Common myeloid progenitor, CD34-positive (primary cell): ENCODE measurements around the gene NKTR.
"Not testable (repeated sequence)": the region's sequence is repeated elsewhere in the genome, so short reads cannot be mapped to it uniquely, and the experiment has no call there.

Experiments used
- CTCF ChIA-PET: fragments of 350-600 bp; sonication (Branson Sonifier 250); formaldehyde crosslinking; loops from one replicate; lab custom pipeline; 2021; ENCODE audit warnings: antibody characterized with exemption; lab: Charles Lee
- POLR2A ChIA-PET: fragments of 350-600 bp; sonication (Branson Sonifier 250); formaldehyde crosslinking; loops from one replicate; lab custom pipeline; 2021; ENCODE audit warnings: antibody characterized with exemption; lab: Charles Lee
- DNase-seq, 3 donors: peaks; one replicate each; pipeline versions ENCODE4 v3.0.0 to v3.0.0-alpha.2; 2013
- H3K27ac ChIP-seq, 2 experiments: 1 replicate in 1 of 2; 2 replicates in 1 of 2; pipeline ENCODE4 v1.7.0; 2013; ENCODE audit warnings: inconsistent platforms in 2 of 2, low read length in 2 of 2, mild to moderate bottlenecking in 2 of 2, low read depth in 1 of 2, moderate library complexity in 1 of 2; ENCODE audit not compliant: severe bottlenecking in 2 of 2, insufficient read depth in 1 of 2, poor library complexity in 1 of 2
- H3K27me3 ChIP-seq, 5 experiments: replicated peaks in 2 of 5; 1 replicate in 3 of 5; 2 replicates in 2 of 5; pipeline versions ENCODE4 v1.6.1 to v1.7.0; 2013; ENCODE audit warnings: low read length in 4 of 5, mild to moderate bottlenecking in 2 of 5, moderate library complexity in 2 of 5, inconsistent platforms in 1 of 5; ENCODE audit not compliant: insufficient read depth in 5 of 5, control insufficient read depth in 4 of 5
- H3K36me3 ChIP-seq, 4 experiments: 1 replicate in 2 of 4; 2 replicates in 2 of 4; pipeline versions ENCODE4 v1.6.1 to v1.7.0; 2013; ENCODE audit warnings: low read length in 3 of 4, control low read depth in 1 of 4, mild to moderate bottlenecking in 1 of 4; ENCODE audit not compliant: control insufficient read depth in 4 of 4, insufficient read depth in 4 of 4
- H3K4me1 ChIP-seq, 4 experiments: 1 replicate in 3 of 4; 2 replicates in 1 of 4; pipeline versions ENCODE4 v1.6.1 to v1.7.1; 2013; ENCODE audit warnings: low read length in 3 of 4, mild to moderate bottlenecking in 3 of 4, control low read depth in 1 of 4, inconsistent platforms in 1 of 4, moderate library complexity in 1 of 4; ENCODE audit not compliant: control insufficient read depth in 4 of 4, insufficient read depth in 4 of 4; ENCODE audit errors: control extremely low read depth in 1 of 4
- H3K4me3 ChIP-seq, 7 experiments: 1 replicate in 4 of 7; 2 replicates in 3 of 7; pipeline versions ENCODE4 v1.5.1 to v1.7.0; 2013; ENCODE audit warnings: mild to moderate bottlenecking in 7 of 7, low read length in 6 of 7, moderate library complexity in 6 of 7, inconsistent platforms in 2 of 7, low read depth in 2 of 7, control low read depth in 1 of 7; ENCODE audit not compliant: insufficient read depth in 4 of 7, control insufficient read depth in 1 of 7; ENCODE audit errors: extremely low read depth in 1 of 7
- H3K9me3 ChIP-seq, 5 experiments: 1 replicate in 4 of 5; 2 replicates in 1 of 5; pipeline versions ENCODE4 v1.6.1 to v1.7.1; 2013; ENCODE audit warnings: low read length in 4 of 5, mild to moderate bottlenecking in 2 of 5, inconsistent platforms in 1 of 5, low read depth in 1 of 5, moderate library complexity in 1 of 5; ENCODE audit not compliant: control insufficient read depth in 4 of 5, insufficient read depth in 2 of 5; ENCODE audit errors: control extremely low read depth in 1 of 5
- WGBS: methylation state at CpG from one replicate; pipeline ENCODE4 v1.1.5; 2013; ENCODE audit not compliant: insufficient coverage; 5-methylcytosine and 5-hydroxymethylcytosine counted together

The NKTR gene

DNA sequence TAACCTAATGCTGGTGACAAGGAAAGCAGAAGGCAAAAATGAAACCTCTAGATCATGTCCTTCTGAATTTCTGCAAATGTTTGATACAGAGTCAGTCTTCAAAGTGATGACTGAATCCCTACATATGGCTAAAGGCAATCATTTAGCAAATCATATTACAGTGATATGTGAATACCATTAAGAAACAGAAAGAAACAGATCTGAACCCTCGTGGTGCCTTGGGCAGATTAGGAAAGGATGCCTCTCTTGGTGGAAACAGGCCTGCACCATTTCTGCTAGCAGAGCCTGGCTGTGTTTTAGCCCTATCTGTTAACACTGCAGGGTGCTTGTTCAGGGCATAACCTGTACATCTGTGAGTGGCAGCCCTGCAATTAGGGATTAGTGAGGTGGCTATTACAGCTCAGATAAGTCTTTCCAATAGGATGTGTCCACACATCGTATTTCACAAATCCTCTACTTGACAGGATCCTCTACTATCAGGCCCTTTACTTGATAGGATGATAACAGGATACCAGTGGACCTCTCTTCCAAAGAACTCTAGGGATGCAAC, 30.8 kb upstream of the NKTR start:
- WGBS = 93% methylated on average over 2 of the region's 2 CpGs
- H3K4me3 ChIP-seq = no peak overlapping the region
- H3K9me3 ChIP-seq = peaks cover 0 to 5% (median under 1%) of the 10 kb centered on the region in 5 experiments
- H3K27ac ChIP-seq = no peak overlapping the region
- H3K36me3 ChIP-seq = peaks cover 10 to 43% (median 25%) of the 10 kb centered on the region in 4 experiments
- no peaks in the 10 kb centered on the region for H3K27me3 ChIP-seq
- POLR2A ChIA-PET = no interaction called here
- no peak for DNase-seq
- CTCF ChIA-PET = interaction anchor here (1.0 to 1.2 kb wide), 2 partner anchors 16 to 23 kb away, joined by 3 read pairs; no protein-coding TSS in a partner anchor
- no peaks in the 10 kb centered on the region for H3K4me1 ChIP-seq

DNA sequence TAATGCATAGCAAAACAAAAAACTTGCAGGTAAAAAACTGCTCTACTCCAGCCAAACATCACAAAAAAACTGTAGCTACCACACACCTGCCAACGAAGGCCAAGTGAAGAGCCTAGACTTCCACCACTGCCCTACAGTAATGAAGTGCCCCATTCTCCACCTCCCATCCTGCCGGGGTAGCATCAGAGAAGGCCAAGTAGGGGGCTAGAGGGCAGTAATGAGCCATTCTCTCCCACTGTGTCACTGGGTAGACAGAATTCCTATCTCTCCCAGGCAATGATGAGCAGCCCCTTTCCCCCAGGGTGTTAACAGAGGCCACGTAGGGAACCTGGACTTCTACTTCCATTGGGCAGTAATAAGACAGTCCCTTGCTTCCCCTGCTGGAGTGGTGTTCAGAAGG, 28.2 kb upstream of the NKTR start:
- H3K4me3 ChIP-seq = no peak overlapping the region
- no peaks in the 10 kb centered on the region for H3K4me1 ChIP-seq
- WGBS = 42% methylated on average over 1 of the region's 3 CpGs
- peak; percentile 15 to 25 (median 22) for DNase-seq
- H3K27me3 ChIP-seq = no peaks in the 10 kb centered on the region
- H3K9me3 ChIP-seq = peaks cover 3 to 15% (median 7%) of the 10 kb centered on the region in 5 experiments
- peaks cover 9 to 30% (median 19%) of the 10 kb centered on the region in 4 experiments for H3K36me3 ChIP-seq
- POLR2A ChIA-PET = no interaction called here
- no peak overlapping the region for H3K27ac ChIP-seq
- CTCF ChIA-PET = interaction anchor here (0.9 to 2.4 kb wide), 11 partner anchors 9 to 79 kb away, joined by 3 to 11 read pairs (median 5); partner anchors contain the start of genes SEC22C and SS18L2

DNA sequence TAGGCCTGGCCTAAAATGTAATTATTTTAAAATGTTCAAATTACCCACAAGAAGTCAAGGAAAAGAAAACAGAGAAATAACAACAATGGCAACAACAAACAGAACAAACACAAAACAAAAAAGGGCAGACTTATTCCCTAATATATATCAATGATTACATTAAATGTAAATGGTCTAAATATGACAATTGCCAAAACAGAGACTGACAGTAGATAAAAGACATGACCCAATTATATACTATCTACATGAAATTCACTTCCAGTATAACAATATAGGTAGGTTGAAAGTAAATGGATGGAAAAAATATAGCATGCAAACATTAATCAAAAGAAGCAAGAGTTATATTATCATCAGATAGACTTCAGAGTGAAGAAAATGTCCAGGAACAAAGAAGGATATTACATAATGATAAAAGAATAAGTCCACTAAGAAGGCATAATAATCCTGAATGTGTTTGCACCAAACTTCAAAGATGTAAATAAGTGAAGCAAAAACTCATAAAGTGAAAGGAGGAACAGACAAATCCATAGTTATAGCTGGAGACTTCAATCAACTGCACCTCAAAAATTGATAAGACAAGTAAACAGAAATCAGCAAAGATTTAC, 25.2 kb upstream of the NKTR start:
- ChIA-PET POLR2A (no interaction called here), CTCF (no interaction called here)
- peaks cover 9 to 23% (median 11%) of the 10 kb centered on the region in 4 experiments for H3K36me3 ChIP-seq

DNA sequence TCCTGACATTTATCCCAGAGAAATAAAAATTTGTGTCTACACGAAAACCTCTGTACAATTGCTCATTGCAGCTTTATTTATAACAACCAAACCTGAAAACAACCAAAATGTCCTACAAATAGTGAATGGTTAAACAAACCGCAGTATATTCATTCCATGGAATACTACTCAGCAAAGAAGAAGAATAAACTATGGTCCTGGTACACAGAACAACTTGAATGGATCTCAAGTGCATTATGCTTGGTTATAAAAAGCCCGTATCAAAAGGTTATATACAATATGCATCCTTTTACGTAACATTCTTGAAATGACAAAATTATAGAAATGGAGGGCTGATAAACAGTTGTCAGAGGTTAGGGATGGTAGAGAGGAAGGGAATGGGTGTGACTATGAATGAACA, 22.4 kb upstream of the NKTR start:
- no peak for DNase-seq
- Histone ChIP-seq H3K27me3 (no peaks in the 10 kb centered on the region), H3K36me3 (peaks cover 7 to 23% (median 11%) of the 10 kb centered on the region in 4 experiments), H3K27ac (no peak overlapping the region), H3K4me1 (peaks cover 12 to 23% (median 19%) of the 10 kb centered on the region in 4 experiments), H3K4me3 (no peak overlapping the region), H3K9me3 (peaks cover 3 to 15% (median 7%) of the 10 kb centered on the region in 5 experiments)
- ChIA-PET POLR2A (no interaction called here), CTCF (interaction anchor here (1.0 to 1.4 kb wide), 4 partner anchors 31 to 166 kb away, joined by 3 read pairs; no protein-coding TSS in a partner anchor)
- WGBS = 97% methylated on average over 4 of the region's 4 CpGs

More for the DNA sequence above, 25.2 kb upstream of the NKTR start:
- Histone ChIP-seq H3K4me3 (no peak overlapping the region), H3K27ac (no peak overlapping the region), H3K9me3 (peaks cover 3 to 15% (median 7%) of the 10 kb centered on the region in 5 experiments), H3K27me3 (no peaks in the 10 kb centered on the region), H3K4me1 (peaks cover 0 to 2% (median under 1%) of the 10 kb centered on the region in 4 experiments)
- peak in 1 of 3 donors; percentile 8 for DNase-seq

DNA sequence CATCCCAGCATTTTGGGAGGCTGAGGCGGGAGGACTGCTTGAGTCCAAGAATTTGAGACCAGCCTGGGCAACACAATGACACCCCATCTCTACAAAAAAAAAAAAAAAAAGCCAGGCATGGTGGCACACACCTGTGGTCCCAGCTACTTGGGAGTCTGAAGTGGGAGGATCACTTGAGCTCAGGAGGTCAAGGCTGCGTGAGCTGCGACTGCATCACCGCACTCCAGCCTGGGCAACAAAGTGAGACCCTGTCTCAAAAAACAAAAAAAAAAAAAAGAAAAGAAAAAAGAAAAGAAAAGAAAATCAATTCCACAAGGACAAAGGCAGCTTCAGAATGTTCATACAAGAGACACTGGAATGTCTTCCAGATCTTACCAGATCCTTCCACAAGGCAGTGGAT, 21.1 kb upstream of the NKTR start:
- POLR2A ChIA-PET = interaction anchor here (1.0 kb wide), 1 partner anchor 11 kb away, joined by 3 read pairs; the partner anchor contains the start of gene SS18L2

DNA sequence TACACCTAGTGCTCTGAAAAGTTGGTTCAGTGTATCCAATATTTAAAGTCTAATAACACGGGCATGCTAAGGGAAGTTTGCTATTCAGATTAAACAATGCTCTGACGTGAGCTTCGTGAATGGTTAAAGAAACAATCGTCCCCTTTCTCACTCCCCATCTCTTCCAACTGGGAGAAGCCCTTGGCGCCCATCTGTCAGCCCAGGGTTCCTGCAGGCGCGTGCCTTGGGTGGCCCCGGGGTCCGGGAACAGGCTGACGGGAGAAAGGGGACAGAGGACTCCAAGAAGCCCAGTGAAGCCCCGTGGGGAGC, 19.1 kb upstream of the NKTR start:
- CTCF ChIA-PET = interaction anchor here (1.0 to 3.7 kb wide), 11 partner anchors 9 to 161 kb away, joined by 3 to 25 read pairs (median 5); partner anchors contain the start of gene SS18L2

More for the DNA sequence above, 21.1 kb upstream of the NKTR start:
- not testable (repeated sequence) for H3K4me3 ChIP-seq, H3K27ac ChIP-seq, H3K27me3 ChIP-seq, DNase-seq
- H3K9me3 ChIP-seq = peaks cover 3 to 13% (median 7%) of the 10 kb centered on the region in 5 experiments
- WGBS = 100% methylated on average over 1 of the region's 4 CpGs
- peaks cover 4 to 14% (median 5%) of the 10 kb centered on the region in 4 experiments for H3K36me3 ChIP-seq
- CTCF ChIA-PET = interaction anchor here (1.3 to 1.4 kb wide), 2 partner anchors 57 to 64 kb away, joined by 3 read pairs; no protein-coding TSS in a partner anchor
- peaks cover 13 to 26% (median 20%) of the 10 kb centered on the region in 4 experiments for H3K4me1 ChIP-seq

More for the DNA sequence above, 19.1 kb upstream of the NKTR start:
- Histone ChIP-seq H3K4me3 (peak overlapping the region; percentile 69 to 90 (median 85)), H3K4me1 (peaks cover 13 to 26% (median 20%) of the 10 kb centered on the region in 4 experiments), H3K27me3 (no peaks in the 10 kb centered on the region), H3K9me3 (no peaks in the 10 kb centered on the region), H3K36me3 (peaks cover 0 to 6% (median 0%) of the 10 kb centered on the region in 4 experiments), H3K27ac (peak overlapping the region; percentile 89 to 96)
- DNase-seq = no peak
- WGBS = 2% methylated on average over 7 of the region's 11 CpGs
- POLR2A ChIA-PET = interaction anchor here (1.8 kb wide), 1 partner anchor 9 kb away, joined by 7 read pairs; the partner anchor contains the start of gene SS18L2
